ENCODE data around the gene SNAP29.
"Not testable (repeated sequence)": the region's sequence is repeated elsewhere in the genome, so short reads cannot be mapped to it uniquely, and the experiment has no call there.

GRCh38 chr22:20935780-20936539, 77.2 kb downstream of the SNAP29 start:
- TF ChIP-seq, protein P1, sequence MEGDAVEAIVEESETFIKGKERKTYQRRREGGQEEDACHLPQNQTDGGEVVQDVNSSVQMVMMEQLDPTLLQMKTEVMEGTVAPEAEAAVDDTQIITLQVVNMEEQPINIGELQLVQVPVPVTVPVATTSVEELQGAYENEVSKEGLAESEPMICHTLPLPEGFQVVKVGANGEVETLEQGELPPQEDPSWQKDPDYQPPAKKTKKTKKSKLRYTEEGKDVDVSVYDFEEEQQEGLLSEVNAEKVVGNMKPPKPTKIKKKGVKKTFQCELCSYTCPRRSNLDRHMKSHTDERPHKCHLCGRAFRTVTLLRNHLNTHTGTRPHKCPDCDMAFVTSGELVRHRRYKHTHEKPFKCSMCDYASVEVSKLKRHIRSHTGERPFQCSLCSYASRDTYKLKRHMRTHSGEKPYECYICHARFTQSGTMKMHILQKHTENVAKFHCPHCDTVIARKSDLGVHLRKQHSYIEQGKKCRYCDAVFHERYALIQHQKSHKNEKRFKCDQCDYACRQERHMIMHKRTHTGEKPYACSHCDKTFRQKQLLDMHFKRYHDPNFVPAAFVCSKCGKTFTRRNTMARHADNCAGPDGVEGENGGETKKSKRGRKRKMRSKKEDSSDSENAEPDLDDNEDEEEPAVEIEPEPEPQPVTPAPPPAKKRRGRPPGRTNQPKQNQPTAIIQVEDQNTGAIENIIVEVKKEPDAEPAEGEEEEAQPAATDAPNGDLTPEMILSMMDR (IDR thresholded peaks at IDR 0.05), result not testable (repeated sequence)
- not testable (repeated sequence) for TF ChIP-seq POLR2A (IDR thresholded peaks at IDR 0.05)
